Melanocyte of skin (primary cell): ENCODE measurements around the gene GRIP1. TPM values are rescaled to one million over a fixed set of nuclear protein-coding genes. Genes with fewer than 3 reads are reported as not detected.

ENCODE experiments used
- small RNA-seq, 2 donors: library from RNA; depleted of rRNA; stranded (forward); fragments of <200 nt; gene quantifications; one replicate each; pipeline ENCODE3, GENCODE V24; 2012
- total RNA-seq, 2 donors: library from RNA; depleted of rRNA; stranded (reverse); fragments of >200 nt; gene quantifications; 2 replicates each; pipeline ENCODE4 v1.2.3, GENCODE V29; 2012

Gene GRIP1, protein sequence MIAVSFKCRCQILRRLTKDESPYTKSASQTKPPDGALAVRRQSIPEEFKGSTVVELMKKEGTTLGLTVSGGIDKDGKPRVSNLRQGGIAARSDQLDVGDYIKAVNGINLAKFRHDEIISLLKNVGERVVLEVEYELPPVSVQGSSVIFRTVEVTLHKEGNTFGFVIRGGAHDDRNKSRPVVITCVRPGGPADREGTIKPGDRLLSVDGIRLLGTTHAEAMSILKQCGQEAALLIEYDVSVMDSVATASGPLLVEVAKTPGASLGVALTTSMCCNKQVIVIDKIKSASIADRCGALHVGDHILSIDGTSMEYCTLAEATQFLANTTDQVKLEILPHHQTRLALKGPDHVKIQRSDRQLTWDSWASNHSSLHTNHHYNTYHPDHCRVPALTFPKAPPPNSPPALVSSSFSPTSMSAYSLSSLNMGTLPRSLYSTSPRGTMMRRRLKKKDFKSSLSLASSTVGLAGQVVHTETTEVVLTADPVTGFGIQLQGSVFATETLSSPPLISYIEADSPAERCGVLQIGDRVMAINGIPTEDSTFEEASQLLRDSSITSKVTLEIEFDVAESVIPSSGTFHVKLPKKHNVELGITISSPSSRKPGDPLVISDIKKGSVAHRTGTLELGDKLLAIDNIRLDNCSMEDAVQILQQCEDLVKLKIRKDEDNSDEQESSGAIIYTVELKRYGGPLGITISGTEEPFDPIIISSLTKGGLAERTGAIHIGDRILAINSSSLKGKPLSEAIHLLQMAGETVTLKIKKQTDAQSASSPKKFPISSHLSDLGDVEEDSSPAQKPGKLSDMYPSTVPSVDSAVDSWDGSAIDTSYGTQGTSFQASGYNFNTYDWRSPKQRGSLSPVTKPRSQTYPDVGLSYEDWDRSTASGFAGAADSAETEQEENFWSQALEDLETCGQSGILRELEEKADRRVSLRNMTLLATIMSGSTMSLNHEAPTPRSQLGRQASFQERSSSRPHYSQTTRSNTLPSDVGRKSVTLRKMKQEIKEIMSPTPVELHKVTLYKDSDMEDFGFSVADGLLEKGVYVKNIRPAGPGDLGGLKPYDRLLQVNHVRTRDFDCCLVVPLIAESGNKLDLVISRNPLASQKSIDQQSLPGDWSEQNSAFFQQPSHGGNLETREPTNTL
- total RNA-seq, result 1 to 10 TPM; 1.4 to 2.0 TPM

DNA sequence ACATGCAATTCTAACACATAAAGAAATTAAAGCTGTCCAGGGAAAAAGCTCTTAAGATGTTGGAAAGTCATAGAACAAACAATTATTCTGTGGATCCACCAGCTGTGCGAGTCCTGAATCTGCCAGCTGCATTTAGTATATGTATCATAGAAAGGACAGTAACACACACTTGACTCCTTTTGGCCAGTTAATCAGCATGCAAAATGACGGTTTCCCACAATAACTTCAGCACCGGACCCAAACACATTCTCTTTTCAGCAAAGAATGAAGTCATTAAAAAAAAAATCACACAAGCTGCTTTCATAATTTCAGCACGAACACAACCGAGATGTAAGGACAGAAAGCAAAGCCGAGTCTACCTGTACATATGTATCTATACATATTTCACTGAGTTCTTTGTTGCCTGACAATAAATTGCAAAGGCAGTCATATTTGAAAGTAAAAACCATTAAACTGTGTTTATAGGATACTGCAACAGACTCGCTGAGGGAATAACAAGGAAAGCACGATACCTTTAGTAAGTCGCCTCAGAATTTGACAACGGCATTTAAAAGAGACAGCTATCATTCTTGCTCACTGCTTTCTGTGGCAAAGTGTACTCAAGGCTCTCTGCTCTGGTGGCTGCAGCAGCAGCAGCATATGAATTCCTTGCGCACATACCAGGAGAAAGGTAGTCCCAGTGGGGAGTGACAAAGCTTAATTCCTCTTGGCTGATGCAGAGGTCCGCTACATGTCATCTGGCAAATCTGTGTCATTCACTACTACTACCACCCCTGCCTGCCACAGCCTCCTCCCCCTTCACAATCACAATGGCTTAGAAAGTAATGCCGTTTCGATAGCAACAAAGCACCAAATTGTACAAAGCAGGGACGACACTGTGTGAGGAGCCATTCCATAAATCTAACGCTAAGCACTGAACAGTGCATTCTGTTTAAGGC is at the start of gene GRIP1:
Gene GRIP1 (minus strand): TSS at position 739 of the 938 bp plus-strand sequence. CDS start 172 bp downstream, at position 567.

DNA sequence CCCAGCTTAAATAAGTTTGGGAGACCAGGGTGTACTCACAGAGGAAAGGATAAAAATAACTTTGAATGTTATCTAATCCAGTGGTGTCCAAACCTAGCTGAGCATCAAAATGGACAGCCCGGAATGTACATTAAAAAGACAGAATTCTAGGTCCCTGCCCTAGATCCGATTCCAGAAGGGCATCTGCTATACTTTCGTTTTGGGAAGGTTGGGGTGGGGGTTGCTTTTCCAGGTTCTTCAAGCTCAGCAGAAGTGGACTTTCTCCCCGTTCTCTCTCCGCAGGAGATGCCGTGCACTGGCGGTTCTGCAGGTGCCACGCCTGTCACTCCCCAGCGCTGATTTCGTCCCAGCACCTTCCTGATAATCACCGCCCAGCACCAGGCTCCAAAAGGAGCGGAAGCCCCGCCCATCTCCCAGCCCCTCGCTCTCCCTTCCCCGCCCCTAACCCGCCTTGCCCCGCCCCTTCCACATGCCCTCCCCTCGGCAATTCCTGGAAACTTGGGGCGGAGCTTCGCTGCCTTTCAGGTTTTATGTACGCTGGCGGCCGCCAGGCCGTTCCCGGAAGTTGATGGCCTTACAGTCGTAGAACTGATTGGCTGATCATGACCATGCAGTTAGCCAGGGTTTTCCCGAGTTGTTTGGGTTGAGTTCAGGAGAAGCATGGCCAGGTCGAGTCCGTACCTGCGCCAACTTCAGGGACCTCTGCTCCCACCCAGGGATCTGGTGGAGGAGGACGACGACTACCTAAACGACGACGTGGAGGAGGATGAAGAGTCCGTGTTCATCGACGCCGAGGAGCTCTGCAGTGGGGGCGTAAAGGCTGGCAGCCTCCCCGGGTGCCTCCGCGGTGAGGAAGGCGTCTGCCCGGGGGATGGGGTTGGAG is 376.7 kb downstream of the GRIP1 start, which contains the start of gene HELB:
Gene HELB (plus strand): TSS at position 550 of the 883 bp plus-strand sequence. CDS start 111 bp downstream, at position 661.

Small RNA genes within 50 kb of the gene (small RNA-seq; reads per million reads assigned to genes)
- 0 reads per million in 2 donors for gene OSBPL9P5
